Karpas-422 (cell line): ENCODE data around the gene CNIH2. TPM values are rescaled to one million over a fixed set of nuclear protein-coding genes. Genes with fewer than 3 reads are reported as not detected.
A peak's percentile ranks its signal among the peaks of the same experiment; 100 is the strongest.

Source experiments
- DNase-seq: peaks from one replicate; pipeline ENCODE4 v3.0.0-alpha.2; 2015
- H2AFZ ChIP-seq: fragments of 200-600 bp; sonication (generic); 2 replicates; pipeline ENCODE4 v1.6.1; 2014; ENCODE audit warnings: antibody characterized with exemption, low read length, mixed read lengths
- H3K27ac ChIP-seq: fragments of 200-600 bp; sonication (generic); 2 replicates; pipeline ENCODE4 v1.5.1; 2014; ENCODE audit warnings: mild to moderate bottlenecking, low read length, moderate library complexity
- H3K27me3 ChIP-seq: fragments of 200-600 bp; sonication (generic); 2 replicates; pipeline ENCODE4 v1.6.1; 2014; ENCODE audit warnings: low read length, mixed read lengths
- H3K36me3 ChIP-seq: fragments of 200-600 bp; sonication (generic); 2 replicates; pipeline ENCODE4 v1.6.1; 2014; ENCODE audit warnings: low read length, mixed read lengths; ENCODE audit not compliant: insufficient read depth
- H3K4me1 ChIP-seq: fragments of 200-600 bp; sonication (generic); 2 replicates; pipeline ENCODE4 v1.6.1; 2014; ENCODE audit warnings: mild to moderate bottlenecking, low read length, mixed read lengths
- H3K4me2 ChIP-seq: fragments of 200-600 bp; sonication (generic); 2 replicates; pipeline ENCODE4 v1.6.1; 2014; ENCODE audit warnings: low read length, low read depth, mild to moderate bottlenecking; ENCODE audit not compliant: poor library complexity, severe bottlenecking
- H3K4me3 ChIP-seq: fragments of 200-600 bp; sonication (generic); 2 replicates; pipeline ENCODE4 v1.5.1; 2014; ENCODE audit warnings: mild to moderate bottlenecking, antibody characterized with exemption, low read length, mixed read lengths
- H3K79me2 ChIP-seq: fragments of 200-600 bp; sonication (generic); 2 replicates; pipeline ENCODE4 v1.6.1; 2014; ENCODE audit warnings: mild to moderate bottlenecking, low read length, mixed read lengths
- H3K9ac ChIP-seq: fragments of 200-600 bp; sonication (generic); 2 replicates; pipeline ENCODE4 v1.6.0; 2014; ENCODE audit warnings: low read length
- H3K9me2 ChIP-seq: fragments of 200-600 bp; sonication (generic), shearing (Covaris generic); replicated peaks from 2 replicates; pipeline ENCODE4 v1.6.0; 2014; ENCODE audit warnings: mild to moderate bottlenecking, low read length, moderate library complexity; ENCODE audit not compliant: insufficient read depth
- H3K9me3 ChIP-seq: fragments of 300-700, 200-600 bp; sonication (generic); 2 replicates; pipeline ENCODE4 v1.6.1; 2014; ENCODE audit warnings: low read length, mixed read lengths
- H4K20me1 ChIP-seq: fragments of 200-600 bp; sonication (generic); 2 replicates; pipeline ENCODE4 v1.6.1; 2014; ENCODE audit warnings: mild to moderate bottlenecking, antibody characterized with exemption, low read length, low read depth; ENCODE audit not compliant: insufficient read depth
- total RNA-seq: library from RNA; depleted of rRNA; stranded (reverse); fragments of >200 nt; shearing (Covaris generic); gene quantifications from 2 replicates; pipeline ENCODE4 v1.2.3, GENCODE V29; 2014; ENCODE audit warnings: low replicate concordance

CNIH2 gene
- total RNA-seq, 1 experiment from 2014 or later: 0.34 TPM

DNA sequence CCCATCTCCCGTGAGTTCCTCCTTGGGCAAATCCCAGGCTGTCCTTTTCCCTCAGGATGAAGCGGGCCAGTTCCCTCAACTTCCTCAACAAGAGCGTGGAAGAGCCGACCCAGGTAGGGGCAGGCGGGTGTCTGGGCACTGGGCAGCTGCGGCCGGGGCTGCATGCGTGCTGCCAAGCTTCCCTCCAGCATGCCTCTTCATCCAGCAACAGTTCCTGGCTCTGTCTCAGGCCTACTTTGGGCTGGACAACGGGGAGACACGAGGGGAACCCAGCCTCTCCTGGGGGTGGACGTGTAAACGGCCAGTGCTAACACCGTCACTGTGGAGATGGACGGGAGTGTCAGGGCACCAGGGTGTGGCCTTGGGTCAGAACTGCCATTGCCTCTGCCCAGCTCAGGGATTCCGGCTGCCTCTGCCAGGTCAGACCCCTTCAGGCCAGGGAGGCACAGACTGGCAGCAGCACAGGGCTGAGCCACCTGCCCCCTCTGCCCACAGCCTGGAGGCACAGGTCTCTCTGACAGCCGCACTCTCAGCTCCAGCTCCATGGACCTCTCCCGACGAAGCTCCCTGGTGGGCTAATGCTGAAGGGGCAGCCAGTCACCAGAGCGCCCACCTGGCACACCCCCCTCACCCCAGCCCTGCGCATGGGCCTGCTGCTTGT, 11.5 kb upstream of the CNIH2 start:
- peaks cover 24% of the 10 kb centered on the region for H3K79me2 ChIP-seq
- H3K4me2 ChIP-seq: peak overlapping the region; percentile 87
- peaks cover 27% of the 10 kb centered on the region for H3K4me1 ChIP-seq
- no peak for DNase-seq
- H3K9me2 ChIP-seq: no peaks in the 10 kb centered on the region
- H2AFZ ChIP-seq: no peak overlapping the region
- H3K27ac ChIP-seq: no peak overlapping the region
- H3K27me3 ChIP-seq: no peaks in the 10 kb centered on the region
- H3K9me3 ChIP-seq: no peaks in the 10 kb centered on the region
- peaks cover 4% of the 10 kb centered on the region; the same call in 1 of the 2 replicates for H3K36me3 ChIP-seq
- H3K9ac ChIP-seq: peak overlapping the region; percentile 62; the same call in 1 of the 2 replicates
- H4K20me1 ChIP-seq: peaks cover 11% of the 10 kb centered on the region; the same call in 1 of the 2 replicates
- H3K4me3 ChIP-seq: peak overlapping the region; percentile 67; the same call in 1 of the 2 replicates

DNA sequence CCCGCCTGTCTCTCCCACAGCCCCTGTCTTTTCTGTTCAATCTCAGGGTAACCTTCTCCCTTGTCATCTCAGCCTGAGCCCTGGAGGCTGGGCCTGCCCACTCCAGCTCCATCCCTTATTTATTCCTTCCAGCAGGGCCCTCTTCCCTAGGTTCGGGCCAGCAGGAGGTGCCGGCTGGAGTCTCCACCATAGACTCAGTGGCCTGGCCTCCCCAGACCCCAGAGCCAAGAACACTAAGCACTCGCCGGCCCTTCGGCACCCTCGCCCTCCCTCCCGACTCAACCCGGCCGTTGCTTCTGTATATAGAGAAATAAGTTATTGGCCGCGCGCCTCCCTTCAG, 11.0 kb upstream of the CNIH2 start:
- DNase-seq: no peak
- Histone ChIP-seq H3K27me3 (no peaks in the 10 kb centered on the region), H3K9me2 (no peaks in the 10 kb centered on the region), H3K4me1 (peaks cover 27% of the 10 kb centered on the region), H3K27ac (no peak overlapping the region), H3K36me3 (peaks cover 5% of the 10 kb centered on the region; the same call in 1 of the 2 replicates), H3K79me2 (peaks cover 24% of the 10 kb centered on the region), H3K9me3 (no peaks in the 10 kb centered on the region), H3K4me3 (peak overlapping the region; percentile 67; the same call in 1 of the 2 replicates), H4K20me1 (peaks cover 11% of the 10 kb centered on the region; the same call in 1 of the 2 replicates), H3K9ac (peak overlapping the region; percentile 62), H3K4me2 (peak overlapping the region; percentile 87), H2AFZ (no peak overlapping the region)

DNA sequence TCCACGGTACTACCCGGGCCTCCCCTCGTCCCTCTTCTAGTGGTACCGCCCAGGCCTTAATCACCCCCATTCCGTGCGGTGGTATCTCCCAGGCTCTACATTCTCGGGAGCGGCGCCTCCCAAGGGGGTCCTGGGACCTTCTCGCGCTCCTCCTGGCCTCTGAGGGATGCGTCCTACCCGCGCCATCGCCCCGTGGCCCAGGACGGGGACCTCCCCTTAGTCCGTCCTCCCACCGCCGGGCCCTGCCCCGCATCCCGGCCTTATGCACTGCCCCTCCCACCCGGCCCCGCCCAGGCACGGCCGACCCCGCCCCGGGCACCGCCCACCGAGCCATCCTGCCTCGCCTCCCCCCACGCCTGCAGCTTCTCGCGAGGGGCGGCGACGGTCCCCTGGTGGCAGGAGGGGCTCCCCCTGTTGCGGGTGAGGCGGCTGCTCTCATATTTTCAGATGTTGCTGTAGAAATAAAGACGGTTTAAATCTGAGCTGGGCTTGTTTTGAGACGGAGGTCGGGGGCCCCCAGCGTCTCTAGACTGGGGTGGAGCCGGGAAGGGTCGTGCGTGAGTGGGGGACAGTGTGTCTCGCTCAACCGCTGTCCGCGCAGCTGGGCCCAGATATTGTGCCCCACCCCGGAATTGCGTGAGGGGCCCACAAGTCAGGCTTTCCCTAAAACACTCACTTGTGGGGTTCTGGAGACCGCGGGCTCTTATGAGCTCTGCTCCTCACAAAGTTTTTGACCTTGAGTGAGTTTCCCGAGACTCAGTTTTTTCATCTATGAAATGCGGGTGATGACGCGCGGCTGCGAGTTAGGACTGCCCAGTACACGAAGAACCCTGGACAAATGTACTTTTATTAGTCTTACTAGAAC, 10.4 kb upstream of the CNIH2 start:
- H3K4me3 ChIP-seq: peak overlapping the region; percentile 67
- DNase-seq: peak; percentile 93
- H2AFZ ChIP-seq: peak overlapping the region; percentile 56; the same call in 1 of the 2 replicates
- H3K4me2 ChIP-seq: peak overlapping the region; percentile 87
- no peaks in the 10 kb centered on the region for H3K9me2 ChIP-seq
- H4K20me1 ChIP-seq: peaks cover 11% of the 10 kb centered on the region; the same call in 1 of the 2 replicates
- H3K27ac ChIP-seq: peak overlapping the region; percentile 82
- no peaks in the 10 kb centered on the region for H3K9me3 ChIP-seq
- peaks cover 27% of the 10 kb centered on the region for H3K4me1 ChIP-seq
- no peaks in the 10 kb centered on the region for H3K27me3 ChIP-seq
- peaks cover 11% of the 10 kb centered on the region; the same call in 1 of the 2 replicates for H3K36me3 ChIP-seq
- H3K9ac ChIP-seq: peak overlapping the region; percentile 78
- H3K79me2 ChIP-seq: peaks cover 24% of the 10 kb centered on the region

DNA sequence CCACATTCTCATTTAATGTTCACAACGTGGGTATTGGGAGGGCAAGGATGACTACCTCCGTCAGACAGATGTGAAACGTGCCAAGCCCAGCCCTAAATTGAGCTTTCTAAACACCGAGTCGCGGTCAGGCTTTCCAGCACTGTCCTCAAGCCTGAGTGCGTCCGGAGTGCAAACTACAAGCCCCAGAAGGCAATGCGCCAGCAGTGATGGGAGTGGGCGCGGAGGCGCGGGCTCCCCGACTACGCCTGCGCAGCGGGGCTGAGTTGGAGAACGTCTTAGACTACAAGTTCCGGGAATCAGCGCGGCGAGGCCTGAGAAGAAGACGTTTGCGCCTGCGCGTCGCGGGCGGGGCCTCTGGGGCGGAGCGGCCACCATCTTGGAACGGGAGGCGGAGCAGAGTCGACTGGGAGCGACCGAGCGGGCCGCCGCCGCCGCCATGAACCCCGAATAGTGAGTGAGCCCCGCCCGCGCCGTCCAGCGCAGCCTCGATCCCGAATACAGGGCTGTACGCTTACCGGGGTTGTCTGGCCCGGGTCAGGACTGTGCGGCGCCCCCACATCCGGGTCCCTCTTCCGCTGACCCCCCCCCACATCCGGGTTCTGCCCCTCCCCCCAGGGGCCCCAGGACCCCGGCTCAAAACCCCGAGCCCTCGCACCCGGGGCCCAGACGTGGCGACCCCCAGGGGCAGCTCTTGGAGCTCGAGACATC, 9.6 kb upstream of the CNIH2 start, which contains the start of gene RAB1B:
RAB1B (plus strand) TSS at position 396 of the 708 bp plus-strand sequence; CDS start at position 437, 41 bp downstream.
- Histone ChIP-seq H3K4me3 (peak within 1 kb of the TSS; percentile 93), H3K4me1 (peaks cover 27% of the 10 kb centered on the region), H3K9me2 (no peaks in the 10 kb centered on the region), H3K27ac (peak within 1 kb of the TSS; percentile 82), H3K9ac (peak within 1 kb of the TSS; percentile 97), H3K4me2 (peak within 1 kb of the TSS; percentile 87), H3K79me2 (peaks cover 24% of the 10 kb centered on the region), H3K27me3 (no peaks in the 10 kb centered on the region), H3K36me3 (peaks cover 13% of the 10 kb centered on the region; the same call in 1 of the 2 replicates), H3K9me3 (no peaks in the 10 kb centered on the region), H4K20me1 (peaks cover 11% of the 10 kb centered on the region; the same call in 1 of the 2 replicates), H2AFZ (peak within 1 kb of the TSS; percentile 56; the same call in 1 of the 2 replicates)
- peak; percentile 100 for DNase-seq

DNA sequence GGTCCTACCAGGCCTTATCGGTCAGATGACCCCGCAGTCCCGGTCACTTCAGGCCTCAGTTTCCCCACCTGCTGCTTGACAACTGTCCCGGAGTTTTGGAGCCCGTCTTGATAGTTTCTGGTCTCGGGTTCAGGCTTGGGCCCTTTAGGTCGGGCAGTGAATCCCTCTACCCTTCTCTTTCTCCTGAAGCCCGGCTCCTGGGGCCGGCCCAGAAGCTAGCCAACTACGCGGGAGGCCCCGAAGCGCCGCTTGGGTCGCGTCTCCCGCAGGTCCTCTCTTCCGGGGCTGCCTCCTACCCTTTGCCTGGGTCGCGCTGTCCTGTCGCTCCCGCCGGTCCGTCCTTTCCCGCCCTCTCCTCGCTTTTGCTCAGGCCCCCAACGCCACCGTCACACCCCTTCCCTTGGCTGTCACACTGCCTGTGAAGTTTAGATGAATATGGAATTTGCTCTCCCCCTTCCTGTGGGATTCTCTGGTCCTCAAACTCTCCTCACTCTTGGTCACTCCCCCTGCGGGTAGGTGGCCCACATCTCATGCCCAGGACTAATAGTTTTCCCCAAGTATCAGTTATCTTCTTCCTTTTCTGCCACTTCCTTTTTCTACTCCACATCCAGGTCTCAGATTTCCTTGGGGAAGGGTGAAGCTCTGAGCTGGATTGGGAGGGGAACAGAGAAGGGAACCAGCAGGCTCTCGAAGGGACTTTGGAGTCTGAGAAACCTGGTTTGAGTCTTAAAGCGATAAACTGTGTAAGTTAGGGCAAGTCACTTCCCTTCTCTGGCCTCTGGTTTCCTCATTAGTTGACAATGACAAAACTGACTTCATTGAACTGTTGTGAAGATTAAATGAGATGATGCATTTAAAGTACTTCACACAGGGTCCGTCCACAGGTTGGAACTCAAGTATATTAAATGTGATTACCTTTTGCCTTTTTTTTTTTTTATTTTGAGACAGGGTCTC, 8.7 kb upstream of the CNIH2 start:
- H3K4me1 ChIP-seq: peaks cover 27% of the 10 kb centered on the region
- DNase-seq: no peak
- H3K27me3 ChIP-seq: no peaks in the 10 kb centered on the region
- H4K20me1 ChIP-seq: peaks cover 11% of the 10 kb centered on the region; the same call in 1 of the 2 replicates
- H3K9me2 ChIP-seq: no peaks in the 10 kb centered on the region
- H3K4me2 ChIP-seq: peak overlapping the region; percentile 76
- H3K27ac ChIP-seq: peak overlapping the region; percentile 73
- no peaks in the 10 kb centered on the region for H3K9me3 ChIP-seq
- peak overlapping the region; percentile 97 for H3K9ac ChIP-seq
- peaks cover 24% of the 10 kb centered on the region for H3K79me2 ChIP-seq
- peaks cover 16% of the 10 kb centered on the region; the same call in 1 of the 2 replicates for H3K36me3 ChIP-seq
- H3K4me3 ChIP-seq: peak overlapping the region; percentile 93
- no peak overlapping the region for H2AFZ ChIP-seq

DNA sequence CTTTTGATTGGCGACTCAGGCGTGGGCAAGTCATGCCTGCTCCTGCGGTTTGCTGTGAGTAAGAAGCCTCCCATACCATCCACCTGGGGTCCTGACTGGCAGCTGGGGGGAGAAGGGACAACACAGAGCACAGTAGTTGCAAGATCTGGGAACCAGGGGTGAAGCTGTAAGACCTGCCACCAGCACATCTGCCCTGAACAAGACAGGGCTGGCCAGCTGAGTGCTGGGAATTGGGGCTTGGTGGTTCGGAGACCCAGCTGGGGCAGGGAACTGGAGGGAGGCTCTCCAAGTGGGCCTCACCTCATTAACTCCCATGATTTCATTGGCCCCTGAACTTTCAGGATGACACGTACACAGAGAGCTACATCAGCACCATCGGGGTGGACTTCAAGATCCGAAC, 6.2 kb upstream of the CNIH2 start:
- Histone ChIP-seq H3K4me1 (peaks cover 22% of the 10 kb centered on the region), H4K20me1 (no peaks in the 10 kb centered on the region), H2AFZ (no peak overlapping the region), H3K27ac (no peak overlapping the region), H3K4me2 (no peak overlapping the region), H3K9ac (no peak overlapping the region), H3K27me3 (no peaks in the 10 kb centered on the region), H3K9me3 (no peaks in the 10 kb centered on the region), H3K9me2 (no peaks in the 10 kb centered on the region), H3K79me2 (peaks cover 24% of the 10 kb centered on the region), H3K36me3 (peaks cover 13% of the 10 kb centered on the region; the same call in 1 of the 2 replicates), H3K4me3 (no peak overlapping the region)
- no peak for DNase-seq

DNA sequence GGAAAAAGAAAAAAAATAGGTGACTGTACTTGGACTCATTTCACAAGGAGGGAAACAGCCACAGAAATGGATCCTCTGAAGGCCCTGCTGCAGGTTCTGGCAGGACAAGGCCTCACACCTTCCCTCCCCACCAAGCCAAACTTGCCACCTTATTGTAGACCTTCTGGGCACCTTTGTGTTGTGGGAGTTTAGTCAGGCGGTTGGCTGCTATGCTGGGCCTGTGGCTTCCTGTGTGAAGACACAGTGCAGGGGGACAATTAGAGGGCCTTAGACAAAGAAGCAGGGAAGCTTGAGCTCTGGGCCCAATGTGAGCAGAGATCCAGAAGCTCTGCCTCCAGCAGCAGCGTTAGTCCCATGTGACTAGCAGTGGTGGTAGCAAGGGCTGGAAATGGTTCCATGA, 5.4 kb upstream of the CNIH2 start:
- Histone ChIP-seq H4K20me1 (no peaks in the 10 kb centered on the region), H3K4me2 (no peak overlapping the region), H3K9ac (no peak overlapping the region), H3K9me3 (no peaks in the 10 kb centered on the region), H3K36me3 (peaks cover 13% of the 10 kb centered on the region; the same call in 1 of the 2 replicates), H2AFZ (no peak overlapping the region), H3K79me2 (peaks cover 24% of the 10 kb centered on the region), H3K27me3 (no peaks in the 10 kb centered on the region), H3K4me3 (no peak overlapping the region), H3K27ac (no peak overlapping the region), H3K9me2 (no peaks in the 10 kb centered on the region), H3K4me1 (peaks cover 22% of the 10 kb centered on the region)
- no peak for DNase-seq
